Type B pancreatic cell (in vitro differentiated cells): ENCODE data around the gene CDK17. TPM values are rescaled to one million over a fixed set of nuclear protein-coding genes. Genes with fewer than 3 reads are reported as not detected.
"Not testable (repeated sequence)": the region's sequence is repeated elsewhere in the genome, so short reads cannot be mapped to it uniquely, and the experiment has no call there.

Experiments used
- DNase-seq: peaks from one replicate; pipeline ENCODE4 v3.0.0; 2021; ENCODE audit warnings: mixed read lengths; ENCODE audit not compliant: unreplicated experiment; ENCODE audit errors: extremely low spot score
- H3K27ac Mint-ChIP-seq: 2 replicates; pipeline ENCODE4 v1.8.0; 2021; ENCODE audit warnings: mild to moderate bottlenecking, mixed read lengths
- H3K27me3 Mint-ChIP-seq: 2 replicates; pipeline ENCODE4 v1.8.0; 2021; ENCODE audit warnings: mixed read lengths
- H3K36me3 Mint-ChIP-seq: 2 replicates; pipeline ENCODE4 v1.8.0; 2021; ENCODE audit warnings: mixed read lengths
- H3K4me1 Mint-ChIP-seq: one replicate; pipeline ENCODE4 v1.8.0; 2021; ENCODE audit warnings: mixed read lengths; ENCODE audit not compliant: unreplicated experiment
- H3K4me3 Mint-ChIP-seq: 2 replicates; pipeline ENCODE4 v1.8.0; 2021; ENCODE audit warnings: mild to moderate bottlenecking, mixed read lengths
- H3K9me3 Mint-ChIP-seq: 2 replicates; pipeline ENCODE4 v1.8.0; 2021; ENCODE audit warnings: mixed read lengths
- total RNA-seq: library from RNA; stranded (reverse); gene quantifications from 2 replicates; pipeline ENCODE4 v1.2.1, GENCODE V29; 2021; ENCODE audit warnings: low replicate concordance
- TF ChIP-seq, protein P1 (sequence below): fragments of 200-600 bp; sonication (generic); conservative IDR thresholded peaks from 2 replicates; pipeline ENCODE4 v1.5.0; 2021; ENCODE audit warnings: antibody characterized with exemption, mild to moderate bottlenecking

CDK17 gene
- total RNA-seq, 1 donor from 2014 or later: 25.2 TPM

DNA sequence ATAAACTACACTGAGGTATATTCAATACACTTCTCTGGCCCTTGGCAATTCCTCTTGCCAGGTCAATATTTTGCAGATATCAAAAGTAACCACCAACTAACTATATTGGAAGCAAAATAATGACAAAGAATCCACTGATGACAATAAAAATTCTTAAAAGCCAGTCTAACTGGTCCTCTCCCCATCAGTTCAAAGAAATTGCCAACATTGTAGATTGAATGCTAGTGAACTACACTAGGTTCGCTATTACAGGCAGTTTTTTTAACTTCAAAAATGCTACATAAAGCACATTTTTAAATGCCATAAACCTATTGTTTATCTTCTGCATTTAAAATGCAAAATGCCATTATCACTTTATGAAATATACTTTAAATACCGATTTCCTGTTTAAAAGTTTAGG is 4.0 kb downstream of the CDK17 start:
- Mint-ChIP-seq H3K9me3 (no peaks in the 10 kb centered on the region), H3K27me3 (no peaks in the 10 kb centered on the region), H3K4me3 (peak overlapping the region; percentile 43), H3K36me3 (no peaks in the 10 kb centered on the region), H3K4me1 (peaks cover 30% of the 10 kb centered on the region), H3K27ac (peak overlapping the region; percentile 5)
- TF ChIP-seq, protein P1, sequence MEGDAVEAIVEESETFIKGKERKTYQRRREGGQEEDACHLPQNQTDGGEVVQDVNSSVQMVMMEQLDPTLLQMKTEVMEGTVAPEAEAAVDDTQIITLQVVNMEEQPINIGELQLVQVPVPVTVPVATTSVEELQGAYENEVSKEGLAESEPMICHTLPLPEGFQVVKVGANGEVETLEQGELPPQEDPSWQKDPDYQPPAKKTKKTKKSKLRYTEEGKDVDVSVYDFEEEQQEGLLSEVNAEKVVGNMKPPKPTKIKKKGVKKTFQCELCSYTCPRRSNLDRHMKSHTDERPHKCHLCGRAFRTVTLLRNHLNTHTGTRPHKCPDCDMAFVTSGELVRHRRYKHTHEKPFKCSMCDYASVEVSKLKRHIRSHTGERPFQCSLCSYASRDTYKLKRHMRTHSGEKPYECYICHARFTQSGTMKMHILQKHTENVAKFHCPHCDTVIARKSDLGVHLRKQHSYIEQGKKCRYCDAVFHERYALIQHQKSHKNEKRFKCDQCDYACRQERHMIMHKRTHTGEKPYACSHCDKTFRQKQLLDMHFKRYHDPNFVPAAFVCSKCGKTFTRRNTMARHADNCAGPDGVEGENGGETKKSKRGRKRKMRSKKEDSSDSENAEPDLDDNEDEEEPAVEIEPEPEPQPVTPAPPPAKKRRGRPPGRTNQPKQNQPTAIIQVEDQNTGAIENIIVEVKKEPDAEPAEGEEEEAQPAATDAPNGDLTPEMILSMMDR: no peak
- no peak for DNase-seq

DNA sequence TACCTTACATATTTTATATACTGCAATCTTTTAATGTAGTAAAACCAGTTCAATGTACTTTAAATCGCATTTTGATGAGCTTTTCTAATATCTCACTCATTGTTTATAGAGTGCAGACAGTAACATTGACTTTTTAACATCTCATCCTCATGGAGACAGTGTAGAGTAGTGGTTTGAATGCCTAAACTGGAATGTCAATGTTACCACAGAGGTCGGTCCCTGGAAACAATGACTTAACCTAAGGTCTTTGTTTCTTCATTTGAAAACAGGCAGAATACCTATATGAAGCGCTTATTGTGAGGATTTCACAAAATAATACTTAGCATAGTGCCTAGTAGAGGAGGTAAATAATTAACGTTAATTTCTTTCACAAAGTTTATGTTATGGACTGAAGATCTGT is 5.0 kb downstream of the CDK17 start:
- Mint-ChIP-seq H3K36me3 (no peaks in the 10 kb centered on the region), H3K27ac (peak overlapping the region; percentile 52), H3K27me3 (no peaks in the 10 kb centered on the region), H3K9me3 (no peaks in the 10 kb centered on the region), H3K4me1 (peaks cover 25% of the 10 kb centered on the region), H3K4me3 (peak overlapping the region; percentile 12)
- TF ChIP-seq, protein P1: no peak
- no peak for DNase-seq

DNA sequence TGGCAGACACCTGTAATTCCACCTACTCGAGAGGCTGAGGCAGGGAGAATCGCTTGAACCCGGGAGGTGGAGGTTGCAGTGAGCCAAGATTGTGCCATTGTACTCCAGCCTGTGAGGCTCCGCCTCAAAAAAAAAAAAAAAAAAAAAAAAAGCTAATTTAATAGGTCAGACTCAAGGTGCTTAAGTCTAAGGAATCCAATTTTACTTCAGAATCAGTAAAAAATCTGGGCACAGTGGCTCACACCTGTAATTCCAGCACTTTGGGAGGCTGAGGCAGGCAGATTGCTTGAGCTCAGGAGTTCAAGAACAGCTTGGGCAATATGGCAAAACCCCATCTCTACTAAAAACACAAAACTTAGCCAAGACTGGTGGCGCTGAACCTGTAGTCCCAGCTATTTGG is 7.0 kb downstream of the CDK17 start:
- peaks cover 21% of the 10 kb centered on the region for H3K4me1 Mint-ChIP-seq
- DNase-seq, H3K27ac Mint-ChIP-seq, H3K27me3 Mint-ChIP-seq, H3K36me3 Mint-ChIP-seq, H3K9me3 Mint-ChIP-seq, H3K4me3 Mint-ChIP-seq: not testable (repeated sequence)

DNA sequence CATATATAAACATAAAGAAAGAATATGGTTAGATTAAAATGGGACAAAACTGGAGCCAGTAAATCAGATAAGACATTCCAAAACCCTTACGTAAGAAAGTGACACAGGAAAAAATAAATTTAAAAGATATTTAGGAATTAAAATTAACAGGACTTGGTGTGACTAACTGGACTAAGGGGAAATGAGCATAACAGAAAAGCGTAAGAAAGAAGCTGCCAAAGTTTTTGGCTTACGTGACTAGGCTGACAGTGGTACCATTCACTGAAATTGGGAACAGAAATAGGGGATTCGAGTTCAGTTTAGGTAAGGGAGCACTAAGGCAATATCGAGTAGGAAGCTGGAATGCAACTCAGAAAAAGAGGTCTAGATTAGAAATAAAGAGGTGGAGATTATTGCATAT is 7.8 kb downstream of the CDK17 start:
- TF ChIP-seq, protein P1: no peak
- Mint-ChIP-seq H3K36me3 (peaks cover 3% of the 10 kb centered on the region), H3K9me3 (peaks cover 5% of the 10 kb centered on the region), H3K4me1 (peaks cover 15% of the 10 kb centered on the region), H3K4me3 (no peak overlapping the region), H3K27ac (no peak overlapping the region), H3K27me3 (no peaks in the 10 kb centered on the region)
- DNase-seq: no peak

DNA sequence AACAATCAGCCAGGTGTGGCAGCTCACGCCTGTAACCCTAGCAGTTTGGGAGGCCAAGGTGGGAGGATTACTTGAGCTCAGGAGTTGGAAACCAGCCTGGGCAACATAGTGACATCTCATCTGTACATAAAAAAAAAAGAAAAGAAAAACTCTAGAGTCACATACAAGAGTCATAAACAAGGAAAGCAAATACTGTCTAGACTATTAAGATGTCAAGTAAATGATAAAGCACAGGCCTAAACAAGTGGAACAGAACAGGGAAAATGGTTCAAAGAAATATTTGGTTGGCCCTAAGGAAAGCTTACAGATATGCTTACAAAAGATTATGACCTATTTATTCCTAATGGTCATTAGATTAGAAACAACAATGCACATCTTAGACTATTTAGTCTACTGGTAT is 12.3 kb downstream of the CDK17 start:
- no peak overlapping the region for H3K27ac Mint-ChIP-seq

DNA sequence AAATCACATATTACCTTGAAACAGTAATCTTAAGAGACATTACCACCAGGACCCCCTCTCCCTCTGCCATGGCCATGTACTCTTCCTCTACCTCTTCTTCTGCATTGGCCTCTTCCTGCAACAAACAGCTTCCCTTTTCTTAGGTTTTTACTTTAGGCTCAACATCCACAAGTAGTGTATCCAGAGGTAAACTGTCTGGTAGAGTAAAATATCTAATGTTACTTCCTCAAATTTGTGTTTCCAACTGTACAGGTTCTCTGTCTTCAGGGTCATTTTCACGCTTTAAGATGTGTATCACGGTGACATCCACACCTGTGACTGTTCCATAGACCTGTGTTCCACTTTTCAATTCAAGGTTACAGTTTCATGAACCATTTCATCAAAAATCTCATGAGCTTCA is 13.4 kb downstream of the CDK17 start:
- no peak overlapping the region for H3K4me3 Mint-ChIP-seq
- H3K27ac Mint-ChIP-seq: no peak overlapping the region
- no peaks in the 10 kb centered on the region for H3K27me3 Mint-ChIP-seq
- peaks cover 12% of the 10 kb centered on the region for H3K9me3 Mint-ChIP-seq
- TF ChIP-seq, protein P1: no peak
- peaks cover 3% of the 10 kb centered on the region for H3K4me1 Mint-ChIP-seq
- H3K36me3 Mint-ChIP-seq: peaks cover 19% of the 10 kb centered on the region
- no peak for DNase-seq

More for the DNA sequence above, 12.3 kb downstream of the CDK17 start:
- Mint-ChIP-seq H3K36me3 (peaks cover 11% of the 10 kb centered on the region), H3K4me3 (no peak overlapping the region), H3K27me3 (no peaks in the 10 kb centered on the region), H3K4me1 (peaks cover 3% of the 10 kb centered on the region), H3K9me3 (peaks cover 7% of the 10 kb centered on the region)
- no peak for DNase-seq
- TF ChIP-seq, protein P1: no peak
